ENCODE measurements around the gene C14orf180. TPM values are rescaled to one million over a fixed set of nuclear protein-coding genes. Genes with fewer than 3 reads are reported as not detected.
A peak's percentile ranks its signal among the peaks of the same experiment; 100 is the strongest.

The C14orf180 gene
- total RNA-seq, 1 experiment from 2014 or later: not detected

GRCh38 chr14:104555430-104556255, 23.9 kb upstream of the C14orf180 start:
- DNase-seq: no peak
- Histone ChIP-seq H3K4me3 (no peak overlapping the region), H3K27ac (no peak overlapping the region; the same call in 1 of the 2 replicates), H3K4me1 (peaks cover 16% of the 10 kb centered on the region; the same call in 1 of the 2 replicates), H3K27me3 (no peaks in the 10 kb centered on the region), H3K36me3 (no peaks in the 10 kb centered on the region), H3K9me3 (replicated peaks) (no peaks in the 10 kb centered on the region)

GRCh38 chr14:104556256-104557021, 23.1 kb upstream of the C14orf180 start:
- Histone ChIP-seq H3K27me3 (no peaks in the 10 kb centered on the region), H3K27ac (no peak overlapping the region), H3K4me3 (no peak overlapping the region), H3K9me3 (replicated peaks) (no peaks in the 10 kb centered on the region), H3K4me1 (peaks cover 16% of the 10 kb centered on the region; the same call in 1 of the 2 replicates), H3K36me3 (no peaks in the 10 kb centered on the region)
- DNase-seq: no peak

- Histone ChIP-seq H3K27ac (no peak overlapping the region), H3K36me3 (no peaks in the 10 kb centered on the region), H3K27me3 (no peaks in the 10 kb centered on the region), H3K9me3 (replicated peaks) (no peaks in the 10 kb centered on the region), H3K4me1 (peaks cover 16% of the 10 kb centered on the region; the same call in 1 of the 2 replicates), H3K4me3 (no peak overlapping the region)
- DNase-seq: no peak
Measured at GRCh38 chr14:104557086-104557485, 22.5 kb upstream of the C14orf180 start.

GRCh38 chr14:104557766-104558165, 21.8 kb upstream of the C14orf180 start:
- no peak for DNase-seq
- Histone ChIP-seq H3K36me3 (no peaks in the 10 kb centered on the region), H3K4me1 (peaks cover 16% of the 10 kb centered on the region; the same call in 1 of the 2 replicates), H3K4me3 (no peak overlapping the region), H3K9me3 (replicated peaks) (no peaks in the 10 kb centered on the region), H3K27ac (no peak overlapping the region), H3K27me3 (no peaks in the 10 kb centered on the region)

- H3K27ac ChIP-seq: no peak overlapping the region
- peaks cover 20% of the 10 kb centered on the region; the same call in 1 of the 2 replicates for H3K4me1 ChIP-seq
- no peak for DNase-seq
- H3K9me3 ChIP-seq (replicated peaks): no peaks in the 10 kb centered on the region
- no peak overlapping the region for H3K4me3 ChIP-seq
- no peaks in the 10 kb centered on the region for H3K27me3 ChIP-seq
- no peaks in the 10 kb centered on the region for H3K36me3 ChIP-seq
Measured at GRCh38 chr14:104558231-104559027, 21.1 kb upstream of the C14orf180 start.

- Histone ChIP-seq H3K36me3 (no peaks in the 10 kb centered on the region), H3K27me3 (no peaks in the 10 kb centered on the region), H3K27ac (no peak overlapping the region), H3K4me3 (no peak overlapping the region), H3K4me1 (peaks cover 21% of the 10 kb centered on the region), H3K9me3 (replicated peaks) (no peaks in the 10 kb centered on the region)
- no peak for DNase-seq
Measured at GRCh38 chr14:104559028-104559803, 20.3 kb upstream of the C14orf180 start.

- Histone ChIP-seq H3K9me3 (replicated peaks) (no peaks in the 10 kb centered on the region), H3K27ac (no peak overlapping the region), H3K36me3 (no peaks in the 10 kb centered on the region), H3K4me1 (peaks cover 16% of the 10 kb centered on the region), H3K27me3 (peaks cover 3% of the 10 kb centered on the region; the same call in 1 of the 2 replicates), H3K4me3 (no peak overlapping the region)
- DNase-seq: no peak
Measured at GRCh38 chr14:104559804-104560585, 19.6 kb upstream of the C14orf180 start.

- Histone ChIP-seq H3K9me3 (replicated peaks) (no peaks in the 10 kb centered on the region), H3K4me3 (no peak overlapping the region), H3K27me3 (peaks cover 9% of the 10 kb centered on the region; the same call in 1 of the 2 replicates), H3K36me3 (no peaks in the 10 kb centered on the region), H3K4me1 (peaks cover 12% of the 10 kb centered on the region), H3K27ac (no peak overlapping the region)
- no peak for DNase-seq
Measured at GRCh38 chr14:104560586-104560945, 19.0 kb upstream of the C14orf180 start.

GRCh38 chr14:104561124-104561557, 18.4 kb upstream of the C14orf180 start:
- Histone ChIP-seq H3K36me3 (no peaks in the 10 kb centered on the region), H3K27ac (no peak overlapping the region), H3K4me1 (peaks cover 12% of the 10 kb centered on the region), H3K9me3 (replicated peaks) (no peaks in the 10 kb centered on the region), H3K4me3 (no peak overlapping the region), H3K27me3 (peaks cover 15% of the 10 kb centered on the region)
- DNase-seq: peak in 1 of 2 experiments; percentile 30

GRCh38 chr14:104561632-104562495, 17.7 kb upstream of the C14orf180 start:
- H3K27ac ChIP-seq: no peak overlapping the region
- H3K9me3 ChIP-seq (replicated peaks): no peaks in the 10 kb centered on the region
- peaks cover 22% of the 10 kb centered on the region for H3K27me3 ChIP-seq
- no peak for DNase-seq
- no peaks in the 10 kb centered on the region for H3K36me3 ChIP-seq
- no peak overlapping the region for H3K4me3 ChIP-seq
- H3K4me1 ChIP-seq: peaks cover 12% of the 10 kb centered on the region

- Histone ChIP-seq H3K27ac (no peak overlapping the region), H3K27me3 (peaks cover 29% of the 10 kb centered on the region), H3K36me3 (no peaks in the 10 kb centered on the region), H3K4me1 (peaks cover 12% of the 10 kb centered on the region), H3K4me3 (no peak overlapping the region), H3K9me3 (replicated peaks) (no peaks in the 10 kb centered on the region)
- DNase-seq: no peak
Measured at GRCh38 chr14:104562606-104563005, 17.0 kb upstream of the C14orf180 start.

- Histone ChIP-seq H3K36me3 (no peaks in the 10 kb centered on the region), H3K4me1 (peaks cover 12% of the 10 kb centered on the region), H3K27ac (no peak overlapping the region), H3K4me3 (no peak overlapping the region), H3K27me3 (peaks cover 33% of the 10 kb centered on the region), H3K9me3 (replicated peaks) (no peaks in the 10 kb centered on the region)
- no peak for DNase-seq
Measured at GRCh38 chr14:104563191-104563741, 16.3 kb upstream of the C14orf180 start.

Measured in SJCRH30 (cell line).